Choroid plexus epithelial cell (primary cell): Measurements from ENCODE around the gene CD86.

ENCODE experiments used
- DNase-seq: peaks from one replicate; pipeline ENCODE4 v3.0.0-alpha.2; 2010; ENCODE audit warnings: low read depth
- H3K4me3 ChIP-seq: 2 replicates; pipeline ENCODE4 v1.5.1; 2011; ENCODE audit warnings: low read depth, mild to moderate bottlenecking, control low read depth, low read length, moderate library complexity
- TF ChIP-seq, protein P1 (sequence below): conservative IDR thresholded peaks from 2 replicates; pipeline ENCODE4 v1.5.1; 2011; ENCODE audit warnings: low read depth, mild to moderate bottlenecking, control low read depth, inconsistent platforms, low read length, moderate library complexity

The CD86 gene

DNA sequence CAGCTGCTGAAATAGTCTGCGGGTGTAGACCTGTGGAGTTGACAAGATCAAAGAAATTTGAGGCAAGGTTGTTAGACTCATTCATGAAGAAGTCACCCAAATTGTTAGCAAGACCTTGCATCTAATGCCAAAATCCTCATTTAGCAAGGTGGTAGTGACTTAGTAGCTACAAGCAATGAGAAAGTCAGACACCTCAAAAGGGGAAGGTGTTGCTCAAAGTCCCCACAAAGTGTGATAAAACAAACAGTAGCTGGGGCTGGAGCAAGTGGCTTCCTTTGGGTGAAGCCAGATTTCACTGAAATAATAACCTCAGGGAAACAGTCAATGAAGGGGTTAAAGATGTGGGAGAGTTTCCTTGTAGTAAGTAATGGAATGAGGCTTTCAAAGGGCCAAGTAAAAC lies 44.9 kb downstream of the CD86 start:
- no peak overlapping the region for H3K4me3 ChIP-seq
- no peak for DNase-seq
- TF ChIP-seq, protein P1, sequence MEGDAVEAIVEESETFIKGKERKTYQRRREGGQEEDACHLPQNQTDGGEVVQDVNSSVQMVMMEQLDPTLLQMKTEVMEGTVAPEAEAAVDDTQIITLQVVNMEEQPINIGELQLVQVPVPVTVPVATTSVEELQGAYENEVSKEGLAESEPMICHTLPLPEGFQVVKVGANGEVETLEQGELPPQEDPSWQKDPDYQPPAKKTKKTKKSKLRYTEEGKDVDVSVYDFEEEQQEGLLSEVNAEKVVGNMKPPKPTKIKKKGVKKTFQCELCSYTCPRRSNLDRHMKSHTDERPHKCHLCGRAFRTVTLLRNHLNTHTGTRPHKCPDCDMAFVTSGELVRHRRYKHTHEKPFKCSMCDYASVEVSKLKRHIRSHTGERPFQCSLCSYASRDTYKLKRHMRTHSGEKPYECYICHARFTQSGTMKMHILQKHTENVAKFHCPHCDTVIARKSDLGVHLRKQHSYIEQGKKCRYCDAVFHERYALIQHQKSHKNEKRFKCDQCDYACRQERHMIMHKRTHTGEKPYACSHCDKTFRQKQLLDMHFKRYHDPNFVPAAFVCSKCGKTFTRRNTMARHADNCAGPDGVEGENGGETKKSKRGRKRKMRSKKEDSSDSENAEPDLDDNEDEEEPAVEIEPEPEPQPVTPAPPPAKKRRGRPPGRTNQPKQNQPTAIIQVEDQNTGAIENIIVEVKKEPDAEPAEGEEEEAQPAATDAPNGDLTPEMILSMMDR, result no peak

DNA sequence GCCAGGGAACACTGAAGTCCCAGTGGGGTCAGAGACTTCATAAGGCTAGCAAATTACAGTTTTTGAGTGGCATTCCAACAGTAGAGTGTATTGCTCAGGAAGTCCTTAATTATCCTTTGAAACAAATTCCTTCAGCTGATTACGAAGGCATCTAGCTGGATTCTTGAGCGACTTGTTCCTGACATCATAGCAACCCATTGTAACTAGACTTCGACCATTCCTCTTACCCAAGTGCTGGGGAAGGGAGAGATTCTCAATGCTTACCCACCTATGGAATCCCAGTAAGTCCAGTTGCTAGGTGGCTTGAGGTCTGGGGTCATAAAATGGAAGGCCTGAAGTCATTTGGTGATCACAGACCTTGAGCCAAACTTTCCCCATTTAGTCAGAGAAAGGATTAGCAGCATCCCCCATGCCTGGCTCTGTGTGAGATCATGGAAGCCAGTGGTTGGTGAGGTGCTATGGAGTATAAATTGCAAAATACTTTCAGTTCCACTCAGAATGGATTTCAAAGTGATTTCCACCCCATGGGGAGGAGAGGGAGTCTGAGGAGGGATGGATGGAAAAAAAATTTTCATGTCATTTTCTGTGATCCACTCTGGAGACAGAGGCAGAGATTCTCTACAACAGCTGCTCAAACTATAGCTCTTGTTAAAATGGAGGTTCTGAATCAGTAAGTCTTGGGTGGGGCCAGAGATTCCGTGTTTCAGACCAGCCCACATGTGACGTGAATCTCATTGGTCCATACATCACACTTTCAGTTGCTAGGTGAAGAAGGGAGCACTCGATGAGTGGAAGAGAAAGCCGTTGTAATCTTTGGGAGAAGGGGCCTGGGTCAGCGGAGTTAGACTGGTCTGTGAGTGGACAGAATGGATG lies 45.7 kb downstream of the CD86 start:
- peak; percentile 8 for DNase-seq
- TF ChIP-seq, protein P1, result no peak
- H3K4me3 ChIP-seq, result no peak overlapping the region

DNA sequence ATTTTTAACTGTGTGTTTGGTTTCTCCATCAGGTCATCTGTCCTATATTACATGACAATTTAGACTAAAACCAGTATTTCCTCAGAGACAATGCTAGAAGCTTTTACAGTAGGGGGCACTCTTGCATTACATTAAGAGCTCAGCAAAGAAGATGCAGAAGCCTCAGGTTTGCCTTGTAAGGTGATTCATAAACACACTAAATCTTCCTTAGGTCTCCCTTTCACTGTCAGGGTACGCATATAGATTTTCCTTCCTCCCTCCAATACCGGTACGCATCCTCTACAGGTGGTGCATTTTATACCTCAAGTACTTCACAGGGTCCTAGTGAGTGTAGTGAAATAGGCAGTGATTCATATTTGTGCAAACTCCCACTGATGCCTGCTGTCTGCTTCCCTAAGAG lies 46.5 kb downstream of the CD86 start:
- TF ChIP-seq, protein P1, result peak; percentile 44
- no peak overlapping the region for H3K4me3 ChIP-seq
- DNase-seq, result peak; percentile 58

DNA sequence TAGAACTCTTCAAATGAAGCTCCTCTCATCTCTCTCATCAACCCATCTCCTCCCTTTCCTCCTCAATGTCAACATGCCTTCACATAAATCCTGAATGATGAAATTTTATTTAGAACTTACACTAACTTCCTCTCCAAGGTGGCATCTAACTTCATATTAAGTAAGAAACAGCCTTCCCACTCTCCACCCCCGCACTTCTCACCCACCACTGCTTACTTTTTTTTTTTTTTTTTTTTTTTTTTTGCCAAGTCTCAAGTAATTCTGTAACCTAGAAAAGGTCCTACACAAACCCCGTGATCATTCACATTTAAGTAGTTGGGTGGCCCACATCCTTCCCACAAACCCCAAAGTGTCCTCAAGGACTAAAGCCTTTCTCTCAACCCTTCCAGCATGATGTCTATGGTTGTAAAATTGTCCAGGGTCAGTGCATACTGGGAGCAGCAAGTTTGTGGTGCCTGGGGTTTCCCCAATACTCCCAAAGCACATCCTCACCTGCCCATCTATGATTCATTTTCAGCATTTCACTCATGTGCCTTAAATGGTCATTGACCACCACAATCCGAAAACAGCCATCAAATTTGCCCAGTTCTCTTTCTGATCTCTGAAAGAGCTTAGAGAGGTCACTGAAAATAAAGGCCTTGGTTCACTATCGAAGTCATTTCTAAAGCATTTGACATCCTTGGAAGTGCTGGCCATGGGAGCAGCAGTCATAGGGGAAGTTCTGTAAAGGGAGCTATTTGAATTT lies 47.2 kb downstream of the CD86 start:
- TF ChIP-seq, protein P1, result no peak
- DNase-seq, result no peak
- H3K4me3 ChIP-seq, result no peak overlapping the region

DNA sequence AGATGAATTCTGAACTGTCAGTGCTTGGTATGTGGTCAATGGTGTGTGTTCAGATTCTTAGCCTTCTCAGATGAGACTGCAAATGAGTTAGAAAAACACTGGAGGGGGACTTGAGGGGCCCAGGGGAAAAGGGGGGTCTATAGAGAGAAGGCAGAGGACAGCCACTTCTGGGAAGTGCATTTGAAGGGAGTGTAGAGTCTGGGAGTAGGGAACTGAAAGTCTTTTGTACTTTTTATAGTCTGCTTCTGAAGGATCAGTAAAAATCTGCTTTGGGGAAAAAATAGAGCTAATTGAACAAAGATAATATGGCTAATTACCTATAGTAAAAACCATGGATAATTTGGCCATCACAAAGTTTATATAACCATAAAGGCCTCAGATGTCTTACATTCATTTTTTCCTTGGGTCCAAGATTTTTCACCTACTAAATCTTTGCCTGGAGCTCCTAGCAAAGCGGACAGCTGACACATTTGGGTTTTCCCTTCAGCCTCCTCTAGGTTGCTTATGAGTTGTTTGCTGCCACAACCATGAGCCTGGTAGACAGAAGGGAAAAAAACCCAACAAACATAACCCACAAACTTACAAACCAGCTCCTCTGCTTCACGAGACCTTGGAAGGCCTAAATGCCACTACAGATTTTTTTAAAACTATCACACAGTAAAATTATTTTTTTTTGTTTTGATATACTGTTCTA lies 48.8 kb downstream of the CD86 start:
- no peak overlapping the region for H3K4me3 ChIP-seq
- TF ChIP-seq, protein P1, result no peak
- DNase-seq, result no peak

DNA sequence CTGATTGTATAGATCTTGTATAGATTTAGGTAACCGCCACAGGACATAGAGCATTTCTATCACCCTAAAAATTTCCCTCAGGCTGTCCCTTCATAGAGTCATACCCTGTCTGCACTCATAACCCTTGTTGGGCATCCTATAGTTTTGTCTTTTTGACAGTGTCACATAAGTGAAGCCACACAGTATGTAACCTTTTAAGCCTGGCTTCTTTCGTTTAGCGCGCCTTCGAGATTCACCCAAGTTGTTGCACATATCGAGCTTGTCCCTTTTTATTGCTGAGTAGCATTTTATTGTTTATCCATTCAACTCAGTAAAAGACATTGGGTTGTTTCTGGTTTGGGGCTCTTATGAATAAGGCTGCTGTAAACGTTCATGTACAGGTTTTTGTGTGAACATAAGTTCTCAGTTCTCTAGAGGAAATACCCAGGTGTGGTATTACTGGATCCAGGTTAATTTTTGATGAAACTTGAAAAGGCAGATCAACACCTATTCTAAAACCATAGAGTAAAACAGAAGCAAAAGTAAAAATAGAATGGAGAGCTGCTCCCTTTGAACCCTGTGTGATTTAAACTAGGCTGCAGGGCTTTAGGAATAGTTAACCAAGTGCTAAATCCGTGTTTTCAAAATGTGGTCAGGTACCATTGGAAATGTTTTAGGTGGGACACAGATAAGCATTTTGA lies 49.5 kb downstream of the CD86 start:
- TF ChIP-seq, protein P1, result no peak
- no peak overlapping the region for H3K4me3 ChIP-seq
- no peak for DNase-seq
